Central memory CD8-positive, alpha-beta T cell (primary cell): Measurements from ENCODE around the gene TDP1.
A peak's percentile ranks its signal among the peaks of the same experiment; 100 is the strongest.

Source experiments
- ATAC-seq: fragments of 150-1000 bp; cut with Tn5 transposase; replicated peaks from 2 replicates; pipeline ENCODE4 v1.10.0; 2022; ENCODE audit warnings: mild to moderate bottlenecking, moderate FRiP score, moderate number of reproducible peaks; ENCODE audit not compliant: poor library complexity, severe bottlenecking; ENCODE audit errors: extremely low read depth
- DNase-seq, 2 donors: peaks; one replicate each; pipeline ENCODE4 v3.0.0; 2021; ENCODE audit warnings: low spot score in 2 of 2
- H3K27ac Mint-ChIP-seq: one replicate; pipeline ENCODE4 v1.8.0; 2022; ENCODE audit warnings: low read depth, mild to moderate bottlenecking, moderate library complexity, mixed read lengths
- H3K27me3 Mint-ChIP-seq: one replicate; pipeline ENCODE4 v1.8.0; 2022; ENCODE audit warnings: mixed read lengths
- H3K36me3 Mint-ChIP-seq: one replicate; pipeline ENCODE4 v1.8.0; 2022; ENCODE audit warnings: mild to moderate bottlenecking, moderate library complexity, mixed read lengths; ENCODE audit not compliant: insufficient read depth
- H3K4me1 Mint-ChIP-seq: one replicate; pipeline ENCODE4 v1.8.0; 2022; ENCODE audit warnings: mixed read lengths
- H3K4me3 Mint-ChIP-seq: one replicate; pipeline ENCODE4 v1.8.0; 2022; ENCODE audit warnings: mild to moderate bottlenecking, moderate library complexity, mixed read lengths
- H3K9me3 Mint-ChIP-seq: one replicate; pipeline ENCODE4 v1.8.0; 2022; ENCODE audit warnings: mixed read lengths

Gene TDP1

GRCh38 chr14:89978656-89979055 is 22.9 kb downstream of the TDP1 start:
- H3K4me3 Mint-ChIP-seq = no peak overlapping the region
- no peaks in the 10 kb centered on the region for H3K27me3 Mint-ChIP-seq
- DNase-seq (no peak), ATAC-seq (no peak)
- no peaks in the 10 kb centered on the region for H3K9me3 Mint-ChIP-seq
- peaks cover 43% of the 10 kb centered on the region for H3K36me3 Mint-ChIP-seq
- H3K4me1 Mint-ChIP-seq = no peaks in the 10 kb centered on the region
- H3K27ac Mint-ChIP-seq = no peak overlapping the region

- Mint-ChIP-seq H3K27ac (no peak overlapping the region), H3K36me3 (peaks cover 45% of the 10 kb centered on the region), H3K27me3 (no peaks in the 10 kb centered on the region), H3K9me3 (no peaks in the 10 kb centered on the region), H3K4me1 (no peaks in the 10 kb centered on the region), H3K4me3 (no peak overlapping the region)
- ATAC-seq (no peak), DNase-seq (no peak)
These were observed 27.6 kb downstream of the TDP1 start for GRCh38 chr14:89983375-89983774.

GRCh38 chr14:89986462-89987160 is 30.9 kb downstream of the TDP1 start:
- H3K27me3 Mint-ChIP-seq = no peaks in the 10 kb centered on the region
- no peaks in the 10 kb centered on the region for H3K9me3 Mint-ChIP-seq
- H3K36me3 Mint-ChIP-seq = peaks cover 44% of the 10 kb centered on the region
- H3K4me3 Mint-ChIP-seq = no peak overlapping the region
- DNase-seq (no peak), ATAC-seq (no peak)
- no peak overlapping the region for H3K27ac Mint-ChIP-seq
- H3K4me1 Mint-ChIP-seq = no peaks in the 10 kb centered on the region

- ATAC-seq (no peak), DNase-seq (no peak)
- H3K4me1 Mint-ChIP-seq = no peaks in the 10 kb centered on the region
- no peaks in the 10 kb centered on the region for H3K9me3 Mint-ChIP-seq
- H3K36me3 Mint-ChIP-seq = peaks cover 43% of the 10 kb centered on the region
- no peaks in the 10 kb centered on the region for H3K27me3 Mint-ChIP-seq
- no peak overlapping the region for H3K4me3 Mint-ChIP-seq
- no peak overlapping the region for H3K27ac Mint-ChIP-seq
These were observed 31.4 kb downstream of the TDP1 start for GRCh38 chr14:89987161-89987475.

- DNase-seq (no peak), ATAC-seq (no peak)
- Mint-ChIP-seq H3K36me3 (peaks cover 36% of the 10 kb centered on the region), H3K27ac (no peak overlapping the region), H3K4me3 (no peak overlapping the region), H3K9me3 (no peaks in the 10 kb centered on the region), H3K27me3 (no peaks in the 10 kb centered on the region), H3K4me1 (no peaks in the 10 kb centered on the region)
These were observed 33.1 kb downstream of the TDP1 start for GRCh38 chr14:89988787-89989186.

- no peak overlapping the region for H3K4me3 Mint-ChIP-seq
- no peak for DNase-seq
- H3K4me1 Mint-ChIP-seq = no peaks in the 10 kb centered on the region
- no peaks in the 10 kb centered on the region for H3K9me3 Mint-ChIP-seq
- H3K36me3 Mint-ChIP-seq = peaks cover 44% of the 10 kb centered on the region
- ATAC-seq = no peak
- H3K27me3 Mint-ChIP-seq = no peaks in the 10 kb centered on the region
- H3K27ac Mint-ChIP-seq = no peak overlapping the region
These were observed 34.5 kb downstream of the TDP1 start for GRCh38 chr14:89990218-89990617.

- Mint-ChIP-seq H3K27me3 (no peaks in the 10 kb centered on the region), H3K36me3 (peaks cover 45% of the 10 kb centered on the region), H3K27ac (no peak overlapping the region), H3K4me3 (no peak overlapping the region), H3K9me3 (no peaks in the 10 kb centered on the region), H3K4me1 (no peaks in the 10 kb centered on the region)
- ATAC-seq (no peak), DNase-seq (no peak)
These were observed 35.0 kb downstream of the TDP1 start for GRCh38 chr14:89990623-89991275.

- DNase-seq (no peak), ATAC-seq (no peak)
- Mint-ChIP-seq H3K36me3 (peaks cover 51% of the 10 kb centered on the region), H3K4me3 (no peak overlapping the region), H3K27ac (no peak overlapping the region), H3K9me3 (no peaks in the 10 kb centered on the region), H3K4me1 (no peaks in the 10 kb centered on the region), H3K27me3 (no peaks in the 10 kb centered on the region)
These were observed 36.5 kb downstream of the TDP1 start for GRCh38 chr14:89992273-89992672.

GRCh38 chr14:89996963-89997362 is 41.2 kb downstream of the TDP1 start:
- Mint-ChIP-seq H3K4me1 (no peaks in the 10 kb centered on the region), H3K36me3 (peaks cover 46% of the 10 kb centered on the region), H3K4me3 (no peak overlapping the region), H3K27ac (no peak overlapping the region), H3K27me3 (no peaks in the 10 kb centered on the region), H3K9me3 (no peaks in the 10 kb centered on the region)
- ATAC-seq = no peak
- DNase-seq = no peak

- ATAC-seq (no peak), DNase-seq (no peak)
- Mint-ChIP-seq H3K4me1 (no peaks in the 10 kb centered on the region), H3K9me3 (no peaks in the 10 kb centered on the region), H3K36me3 (peaks cover 29% of the 10 kb centered on the region), H3K27ac (no peak overlapping the region), H3K4me3 (no peak overlapping the region), H3K27me3 (no peaks in the 10 kb centered on the region)
These were observed 45.2 kb downstream of the TDP1 start for GRCh38 chr14:90000935-90001334.

- H3K4me3 Mint-ChIP-seq = no peak overlapping the region
- H3K4me1 Mint-ChIP-seq = no peaks in the 10 kb centered on the region
- H3K27ac Mint-ChIP-seq = peak overlapping the region; percentile 30
- ATAC-seq = no peak
- H3K36me3 Mint-ChIP-seq = peaks cover 27% of the 10 kb centered on the region
- DNase-seq = no peak
- no peaks in the 10 kb centered on the region for H3K9me3 Mint-ChIP-seq
- no peaks in the 10 kb centered on the region for H3K27me3 Mint-ChIP-seq
These were observed 48.0 kb downstream of the TDP1 start for GRCh38 chr14:90003526-90004307.

- no peaks in the 10 kb centered on the region for H3K4me1 Mint-ChIP-seq
- H3K27ac Mint-ChIP-seq = no peak overlapping the region
- ATAC-seq (no peak), DNase-seq (no peak)
- H3K27me3 Mint-ChIP-seq = no peaks in the 10 kb centered on the region
- H3K4me3 Mint-ChIP-seq = no peak overlapping the region
- no peaks in the 10 kb centered on the region for H3K9me3 Mint-ChIP-seq
- H3K36me3 Mint-ChIP-seq = peaks cover 22% of the 10 kb centered on the region
These were observed 49.7 kb downstream of the TDP1 start for GRCh38 chr14:90005441-90005840.
